G401 (cell line): ENCODE results near the gene SPATA2. TPM values are rescaled to one million over a fixed set of nuclear protein-coding genes. Genes with fewer than 3 reads are reported as not detected.

Experiments used
- DNase-seq: peaks from one replicate; pipeline ENCODE4 v3.0.0-alpha.2; 2015; ENCODE audit warnings: low spot score
- in situ Hi-C: cut with HindIII; loops from 2 replicates; pipeline ENCODE4 v1.10.0; 2016; ENCODE audit warnings: low sequenced_read_pairs, mixed read lengths
- total RNA-seq: library from RNA; depleted of rRNA; stranded (reverse); fragments of >200 nt; shearing (Covaris generic); gene quantifications from 2 replicates; pipeline ENCODE4 v1.2.3, GENCODE V29; 2014

Gene SPATA2
- total RNA-seq, 1 experiment from 2014 or later, result 1.6 TPM

DNA sequence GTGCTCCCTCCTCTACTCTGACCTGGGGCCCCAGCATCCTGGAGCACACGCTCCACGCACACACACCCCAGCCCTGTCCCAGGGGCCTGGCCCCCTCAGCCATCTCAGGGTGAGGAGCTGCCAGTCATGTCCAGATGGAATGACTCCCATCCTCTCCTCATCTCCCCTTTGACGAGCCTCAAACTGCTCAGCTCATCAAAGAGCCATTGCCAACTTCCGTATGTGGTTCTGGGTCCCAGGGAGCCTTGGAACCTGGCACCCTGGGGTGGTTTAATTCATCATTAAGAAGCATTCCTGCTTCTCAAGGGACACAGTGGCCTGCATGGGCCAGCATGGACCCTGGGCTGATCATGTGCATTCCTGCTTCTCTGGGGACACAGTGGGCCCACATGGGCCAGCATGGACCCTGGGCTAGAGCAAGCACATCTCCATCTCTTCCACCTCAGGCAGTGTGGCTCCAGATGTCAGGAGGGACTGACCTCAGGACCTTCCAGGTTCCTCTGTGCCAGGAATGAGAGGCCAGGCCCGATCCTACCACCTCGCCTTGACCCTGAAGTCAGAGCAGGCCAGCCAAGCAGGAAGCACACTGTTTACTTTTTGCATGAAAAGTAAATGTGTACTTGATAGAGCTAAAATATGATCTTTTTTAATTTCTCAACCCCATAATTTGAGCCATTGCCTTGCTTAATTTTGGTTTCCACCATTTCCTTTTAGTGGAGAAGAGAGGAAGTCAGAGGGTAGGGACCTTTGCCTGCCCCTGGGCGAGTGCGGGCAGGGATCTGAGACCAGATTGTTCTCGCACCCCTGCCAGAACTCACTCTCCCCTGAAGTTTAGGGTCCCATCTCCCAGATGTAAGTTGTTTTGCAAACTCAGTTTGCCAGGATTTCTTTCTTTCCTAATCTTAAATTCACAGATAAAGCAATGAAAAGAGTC, 26.1 kb downstream of the SPATA2 start:
- in situ Hi-C loops, result no loop called here
- DNase-seq, result no peak

GRCh38 chr20:49888212-49889000, 26.9 kb downstream of the SPATA2 start:
- peak; percentile 96 for DNase-seq
- in situ Hi-C loops, result no loop called here

- in situ Hi-C loops, result no loop called here
Measured at GRCh38 chr20:49887251-49888211, 27.8 kb downstream of the SPATA2 start.

GRCh38 chr20:49886571-49887213, 28.6 kb downstream of the SPATA2 start:
- in situ Hi-C loops, result no loop called here
- peak; percentile 64 for DNase-seq

More at GRCh38 chr20:49887251-49888211, 27.8 kb downstream of the SPATA2 start:
- no peak for DNase-seq

DNA sequence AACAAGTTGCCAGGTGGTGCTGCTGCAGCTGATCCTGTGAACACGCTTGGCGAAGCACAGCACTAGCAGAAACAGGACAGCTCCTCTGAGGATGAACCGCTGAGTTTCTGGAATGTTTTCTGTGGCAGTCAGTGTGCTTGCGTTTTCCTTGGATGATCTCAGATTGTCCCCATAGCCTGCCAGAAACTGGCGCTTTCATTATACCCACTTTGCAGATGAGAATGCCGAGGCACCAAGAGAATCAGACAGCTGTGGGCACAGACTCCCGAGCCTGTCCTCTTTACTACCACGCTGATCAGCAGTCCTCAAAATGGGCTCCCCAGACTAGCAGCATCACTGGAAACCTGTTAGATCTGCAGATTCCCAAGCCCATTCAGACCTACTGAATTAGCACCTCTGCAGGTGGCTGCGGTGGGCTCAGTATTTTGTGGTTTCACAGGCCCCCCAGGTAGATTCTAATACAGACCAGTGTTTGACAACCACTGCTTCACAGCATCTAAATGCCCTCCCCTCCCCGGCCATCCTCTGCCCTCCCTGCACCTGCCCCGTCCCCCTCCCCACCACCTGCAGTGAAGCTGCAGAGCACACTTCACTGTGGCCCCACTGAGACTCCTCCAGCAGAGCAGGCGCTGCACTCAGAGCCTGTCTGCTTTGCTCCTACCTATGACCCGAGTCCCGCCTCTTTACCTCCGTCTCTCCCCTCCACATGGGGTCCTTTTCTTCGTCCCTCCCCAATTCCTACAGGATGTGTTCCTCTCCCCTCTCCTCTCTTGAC, 29.6 kb downstream of the SPATA2 start:
- in situ Hi-C loops, result no loop called here
- DNase-seq, result no peak

DNA sequence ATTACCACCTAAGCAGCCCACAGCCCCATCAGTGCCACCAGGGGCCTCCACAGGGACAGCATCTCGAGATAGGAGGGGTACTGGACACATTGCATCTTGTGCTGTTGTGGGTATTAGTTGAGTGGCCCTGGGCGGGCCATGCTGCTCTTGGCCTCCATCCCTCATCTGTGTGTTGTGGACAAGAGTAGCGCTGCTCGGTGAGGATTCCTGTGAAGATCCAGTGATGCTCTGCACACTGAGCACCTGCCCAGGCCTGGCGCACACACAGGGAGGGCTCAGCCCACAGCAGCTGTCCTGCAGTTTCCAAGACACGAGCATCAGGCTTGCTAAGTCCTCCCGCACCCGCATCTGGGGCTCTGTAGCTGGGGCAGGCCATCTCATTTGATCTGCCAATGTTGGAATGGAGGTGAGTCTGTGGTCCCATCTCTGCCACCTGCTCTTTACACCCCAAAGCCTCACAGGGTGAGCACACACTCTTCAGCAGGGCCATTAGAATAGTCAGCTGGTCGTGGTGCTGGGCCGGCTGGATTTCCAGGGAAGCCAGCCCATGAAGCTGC, 32.0 kb downstream of the SPATA2 start:
- in situ Hi-C loops, result no loop called here

GRCh38 chr20:49882171-49882970, 33.0 kb downstream of the SPATA2 start:
- in situ Hi-C loops, result no loop called here
- peak; percentile 62 for DNase-seq

More for the DNA sequence above, 32.0 kb downstream of the SPATA2 start:
- no peak for DNase-seq

DNA sequence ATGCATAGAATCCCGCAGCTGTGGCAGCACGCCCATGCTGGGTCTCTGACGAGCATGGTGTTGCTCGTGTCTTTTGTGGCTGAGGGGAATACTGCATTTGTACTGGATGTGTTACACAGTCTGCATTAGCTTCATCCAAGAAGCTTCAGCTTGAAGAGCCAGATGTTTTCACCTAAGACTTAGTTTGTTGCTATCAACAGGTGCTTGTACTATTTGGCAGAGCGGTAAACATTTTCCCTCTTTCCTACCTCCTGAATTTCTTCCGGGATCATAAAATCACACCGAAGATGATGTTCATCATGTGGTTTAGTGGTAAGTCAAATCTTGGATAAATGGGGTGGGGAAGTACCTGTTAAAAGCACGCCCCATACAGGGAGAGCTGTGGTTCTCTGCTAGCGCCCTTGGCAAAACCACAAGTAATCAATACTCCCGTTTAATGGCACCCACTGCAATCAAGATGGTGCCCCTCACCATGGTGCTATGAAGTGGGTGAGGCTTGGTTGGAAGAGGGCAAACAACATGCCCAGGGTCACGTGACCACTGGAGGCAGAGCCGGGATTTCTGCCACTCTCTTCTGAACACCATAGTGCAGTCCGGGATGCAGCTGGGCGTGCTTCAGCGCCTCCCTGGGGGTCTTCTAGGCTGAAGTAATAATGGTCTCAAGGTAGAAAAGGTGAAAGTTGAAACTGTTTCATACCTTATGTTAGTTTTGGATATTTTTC, 34.4 kb downstream of the SPATA2 start:
- in situ Hi-C loops, result no loop called here
- DNase-seq, result no peak

DNA sequence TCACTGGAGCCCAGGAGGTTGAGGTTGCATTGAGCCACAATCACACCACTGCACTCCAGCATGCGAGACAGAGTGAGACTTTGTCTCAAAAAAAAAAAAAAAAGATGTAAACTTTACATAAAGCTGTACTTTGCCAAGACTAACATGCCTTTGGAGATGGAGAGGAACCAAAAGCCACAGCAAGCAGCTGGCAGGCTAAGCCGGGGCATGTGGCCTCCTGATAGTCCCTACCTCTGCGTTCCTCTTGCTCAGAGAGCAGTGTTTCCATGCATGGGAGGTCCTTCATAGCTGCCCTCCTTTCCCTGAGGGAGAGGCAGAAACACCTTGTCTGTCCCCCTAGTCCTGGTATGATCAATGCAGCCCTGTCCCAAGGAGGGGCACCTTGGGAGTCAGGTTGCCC, 35.2 kb downstream of the SPATA2 start:
- no peak for DNase-seq
- in situ Hi-C loops, result no loop called here

- in situ Hi-C loops, result no loop called here
- no peak for DNase-seq
Measured at GRCh38 chr20:49878977-49879376, 36.4 kb downstream of the SPATA2 start.

GRCh38 chr20:49877386-49877921, 37.9 kb downstream of the SPATA2 start:
- no peak for DNase-seq
- in situ Hi-C loops, result no loop called here

- in situ Hi-C loops, result no loop called here
- no peak for DNase-seq
Measured at GRCh38 chr20:49874696-49875095, 40.6 kb downstream of the SPATA2 start.

DNA sequence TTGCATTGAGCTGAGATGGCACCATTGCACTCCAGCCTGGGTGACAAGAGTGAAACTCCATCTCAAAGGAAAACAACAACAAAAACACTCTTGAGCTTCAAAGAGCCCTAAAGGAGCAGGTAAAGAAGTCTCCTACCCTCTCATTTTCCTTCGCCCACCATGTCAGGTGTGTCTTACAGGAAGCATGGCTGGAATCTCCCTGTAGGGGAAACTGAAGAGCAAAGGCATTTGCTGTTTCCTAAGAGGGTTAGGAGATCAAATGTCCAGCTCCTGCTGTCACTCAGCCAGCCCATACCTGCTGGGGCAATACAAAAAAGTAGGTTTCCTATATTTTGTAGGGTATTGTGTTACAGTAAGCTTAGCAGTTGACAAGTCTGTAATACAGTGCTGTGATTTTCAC, 43.3 kb downstream of the SPATA2 start:
- in situ Hi-C loops, result no loop called here
- DNase-seq, result no peak

DNA sequence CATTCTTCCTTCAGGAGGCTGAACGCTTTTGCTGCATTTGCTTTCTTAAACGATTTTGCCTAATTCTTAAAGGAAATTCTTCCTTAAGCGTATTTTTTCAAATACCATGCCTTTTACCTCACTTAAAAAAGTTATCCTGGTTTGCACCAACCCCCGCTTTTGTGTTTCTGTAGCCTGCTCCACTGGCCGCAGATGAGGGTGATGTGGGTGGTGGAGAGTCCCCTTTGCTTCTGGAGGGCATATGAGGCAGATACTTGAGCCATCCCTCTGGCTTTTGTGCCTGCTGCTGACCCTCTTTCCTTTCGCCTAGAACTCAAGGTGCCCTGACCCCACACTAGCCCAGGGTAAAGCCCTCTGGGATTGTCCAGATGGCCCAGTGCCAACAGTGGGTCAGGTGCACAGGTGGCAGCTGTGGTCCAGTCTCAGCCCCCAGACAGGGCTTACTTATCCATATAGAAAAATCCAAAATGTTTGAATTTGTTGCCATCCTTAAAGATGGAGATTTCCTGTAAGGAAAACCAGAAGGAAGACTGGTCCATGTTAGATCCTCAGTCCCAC, 43.9 kb downstream of the SPATA2 start:
- in situ Hi-C loops, result no loop called here
- no peak for DNase-seq

- DNase-seq, result no peak
- in situ Hi-C loops, result no loop called here
Measured at GRCh38 chr20:49870261-49870660, 45.1 kb downstream of the SPATA2 start.

DNA sequence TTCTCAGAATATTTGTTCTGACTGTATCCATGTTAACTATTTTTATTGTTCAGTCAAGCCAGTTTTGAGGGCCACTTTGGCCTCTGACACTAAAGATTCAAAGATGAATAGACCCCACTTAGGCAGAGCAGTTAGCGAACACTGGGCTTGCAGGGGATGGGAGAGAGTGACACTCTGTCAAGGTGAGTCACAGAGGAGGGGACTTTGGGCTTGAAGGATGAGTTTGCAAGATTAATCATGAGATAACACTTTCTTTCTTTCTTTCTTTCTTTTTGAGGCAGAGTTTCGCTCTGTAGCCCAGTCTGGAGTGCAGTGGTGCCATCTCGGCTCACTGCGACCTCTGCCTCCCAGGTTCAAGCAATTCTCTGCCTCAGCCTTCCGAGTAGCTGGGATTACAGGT, 46.4 kb downstream of the SPATA2 start:
- DNase-seq, result no peak
- in situ Hi-C loops, result no loop called here
